A673 (cell line): Measurements from ENCODE around the gene MRPS22. TPM values are rescaled to one million over a fixed set of nuclear protein-coding genes. Genes with fewer than 3 reads are reported as not detected.

Experiments used
- BruUV-seq: library from RNA; stranded (reverse); fragments of 400-500 nt; replicated peaks from 2 replicates; lab custom pipeline; 2021; lab: Mats Ljungman, UMichigan
- CTCF ChIA-PET: fragments of 300-600 bp; sonication (Branson Sonifier 250); formaldehyde crosslinking; loops from one replicate; lab custom pipeline; 2022; ENCODE audit warnings: antibody characterized with exemption; lab: Charles Lee
- POLR2A ChIA-PET: fragments of 300-600 bp; sonication (Branson Sonifier 250); formaldehyde crosslinking; loops from one replicate; lab custom pipeline; 2022; ENCODE audit warnings: antibody characterized with exemption; ENCODE audit not compliant: low non-redundant PET; lab: Charles Lee
- DNase-seq: peaks from one replicate; pipeline ENCODE4 v3.0.0-alpha.2; 2015; ENCODE audit warnings: low spot score
- H3K27ac ChIP-seq: fragments of 200-600 bp; sonication (generic); 2 replicates; pipeline ENCODE4 v1.5.1; 2016; ENCODE audit warnings: mixed run types, low read depth, mild to moderate bottlenecking, mixed read lengths, antibody characterized with exemption, low read length; ENCODE audit not compliant: poor library complexity, severe bottlenecking
- H3K27me3 ChIP-seq: fragments of 200-600 bp; sonication (generic); replicated peaks from 2 replicates; pipeline ENCODE4 v1.6.1; 2017; ENCODE audit warnings: mixed run types, low read depth, mild to moderate bottlenecking, mixed read lengths, antibody characterized with exemption, low read length; ENCODE audit not compliant: insufficient read depth, poor library complexity
- H3K36me3 ChIP-seq: fragments of 200-600 bp; sonication (generic); 2 replicates; pipeline ENCODE4 v1.6.1; 2016; ENCODE audit warnings: mixed run types, mild to moderate bottlenecking, mixed read lengths, antibody characterized with exemption, low read length; ENCODE audit not compliant: insufficient read depth, poor library complexity, severe bottlenecking
- H3K4me1 ChIP-seq: fragments of 200-600 bp; sonication (generic); 2 replicates; pipeline ENCODE4 v1.6.1; 2017; ENCODE audit warnings: mixed run types, mild to moderate bottlenecking, mixed read lengths, antibody characterized with exemption, low read length; ENCODE audit not compliant: insufficient read depth, poor library complexity, severe bottlenecking
- H3K4me3 ChIP-seq: fragments of 200-600 bp; sonication (generic); 2 replicates; pipeline ENCODE4 v1.5.1; 2016; ENCODE audit warnings: low read depth, mixed run types, mild to moderate bottlenecking, mixed read lengths, low read length; ENCODE audit not compliant: poor library complexity, severe bottlenecking
- H3K9me3 ChIP-seq: fragments of 200-600 bp; sonication (generic); 2 replicates; pipeline ENCODE4 v1.6.1; 2016; ENCODE audit warnings: mixed run types, low read depth, mild to moderate bottlenecking, mixed read lengths, antibody characterized with exemption, low read length; ENCODE audit not compliant: poor library complexity, severe bottlenecking
- EZH2 ChIP-seq: fragments of 200-600 bp; sonication (generic); IDR thresholded peaks from 2 replicates; pipeline ENCODE4 v1.6.1; 2017; ENCODE audit warnings: borderline replicate concordance, low read depth, mild to moderate bottlenecking, mixed read lengths, antibody characterized with exemption, low read length; ENCODE audit not compliant: poor library complexity, severe bottlenecking
- intact Hi-C: fragments of 100-400 bp; cut with micrococcal nuclease; formaldehyde crosslinking; loops from one replicate; pipeline ENCODE4 v1.10.0; 2022; ENCODE audit not compliant: unreplicated experiment
- total RNA-seq: library from RNA; stranded (reverse); gene quantifications from 2 replicates; pipeline ENCODE4 v1.2.3, GENCODE V29; 2021
- TF ChIP-seq, protein P1 (sequence below): fragments of 300-800, 200-600 bp; sonication (generic); conservative IDR thresholded peaks from 2 replicates; pipeline ENCODE4 v1.5.1; 2017; ENCODE audit warnings: low read depth, mild to moderate bottlenecking, antibody characterized with exemption, low read length, moderate library complexity, mixed read lengths

Gene MRPS22
- total RNA-seq, 1 experiment from 2014 or later, result 61.9 TPM

DNA sequence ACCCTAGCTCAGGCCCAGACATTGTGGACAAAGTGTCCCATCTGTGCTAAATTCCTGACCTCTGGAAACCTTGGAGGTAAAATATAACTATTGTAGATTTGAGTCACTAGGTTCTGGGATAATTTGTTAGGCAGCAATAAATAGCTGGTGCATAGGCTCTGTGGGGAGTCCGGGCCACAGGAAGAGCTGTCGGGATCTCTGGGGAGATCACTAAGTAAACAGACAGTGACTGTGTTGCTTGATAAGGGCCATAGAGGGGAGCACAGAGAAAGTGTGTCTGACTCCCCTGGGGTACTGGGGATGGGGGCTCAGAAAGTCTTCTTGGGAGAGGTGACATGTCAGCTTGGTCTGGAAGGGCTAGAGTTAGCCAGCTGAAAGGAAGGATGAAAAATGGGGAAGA is 37.7 kb upstream of the MRPS22 start:
- BruUV-seq, result no TSS peak
- DNase-seq, result no peak
- no peak for TF ChIP-seq EZH2
- TF ChIP-seq, protein P1, sequence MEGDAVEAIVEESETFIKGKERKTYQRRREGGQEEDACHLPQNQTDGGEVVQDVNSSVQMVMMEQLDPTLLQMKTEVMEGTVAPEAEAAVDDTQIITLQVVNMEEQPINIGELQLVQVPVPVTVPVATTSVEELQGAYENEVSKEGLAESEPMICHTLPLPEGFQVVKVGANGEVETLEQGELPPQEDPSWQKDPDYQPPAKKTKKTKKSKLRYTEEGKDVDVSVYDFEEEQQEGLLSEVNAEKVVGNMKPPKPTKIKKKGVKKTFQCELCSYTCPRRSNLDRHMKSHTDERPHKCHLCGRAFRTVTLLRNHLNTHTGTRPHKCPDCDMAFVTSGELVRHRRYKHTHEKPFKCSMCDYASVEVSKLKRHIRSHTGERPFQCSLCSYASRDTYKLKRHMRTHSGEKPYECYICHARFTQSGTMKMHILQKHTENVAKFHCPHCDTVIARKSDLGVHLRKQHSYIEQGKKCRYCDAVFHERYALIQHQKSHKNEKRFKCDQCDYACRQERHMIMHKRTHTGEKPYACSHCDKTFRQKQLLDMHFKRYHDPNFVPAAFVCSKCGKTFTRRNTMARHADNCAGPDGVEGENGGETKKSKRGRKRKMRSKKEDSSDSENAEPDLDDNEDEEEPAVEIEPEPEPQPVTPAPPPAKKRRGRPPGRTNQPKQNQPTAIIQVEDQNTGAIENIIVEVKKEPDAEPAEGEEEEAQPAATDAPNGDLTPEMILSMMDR, result no peak
- no peaks in the 10 kb centered on the region for H3K36me3 ChIP-seq
- no peak overlapping the region for H3K4me3 ChIP-seq
- H3K9me3 ChIP-seq, result no peaks in the 10 kb centered on the region
- H3K4me1 ChIP-seq, result no peaks in the 10 kb centered on the region
- no peak overlapping the region for H3K27ac ChIP-seq
- ChIA-PET CTCF (no interaction called here), POLR2A (no interaction called here)
- no peaks in the 10 kb centered on the region for H3K27me3 ChIP-seq
- intact Hi-C loops, result no loop called here

DNA sequence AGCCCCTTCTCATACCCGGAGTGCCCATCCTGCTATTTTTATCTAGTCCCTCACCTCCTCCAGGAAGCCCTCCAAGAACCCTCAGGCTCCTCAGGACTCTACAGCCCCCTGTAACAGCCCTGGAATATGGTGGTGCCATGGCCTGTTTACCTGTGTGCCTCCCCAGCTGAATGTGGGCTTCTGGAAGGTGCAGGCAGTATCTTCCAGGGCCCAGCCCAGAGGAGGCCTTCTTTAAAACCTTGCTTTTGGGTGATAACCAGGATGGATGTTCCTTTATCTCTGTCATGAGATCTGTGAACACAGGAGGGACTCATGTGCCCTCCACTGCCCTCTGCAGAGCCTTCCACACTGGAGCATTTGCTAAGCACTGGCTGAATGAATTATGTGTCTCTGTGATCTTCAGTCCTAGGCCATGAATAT is 36.7 kb upstream of the MRPS22 start:
- intact Hi-C loops, result no loop called here
- Histone ChIP-seq H3K27ac (no peak overlapping the region), H3K36me3 (no peaks in the 10 kb centered on the region), H3K4me1 (no peaks in the 10 kb centered on the region), H3K9me3 (no peaks in the 10 kb centered on the region), H3K27me3 (no peaks in the 10 kb centered on the region), H3K4me3 (no peak overlapping the region)
- ChIA-PET POLR2A (no interaction called here), CTCF (no interaction called here)
- no peak for TF ChIP-seq EZH2
- TF ChIP-seq, protein P1, result no peak
- BruUV-seq, result no TSS peak
- no peak for DNase-seq

DNA sequence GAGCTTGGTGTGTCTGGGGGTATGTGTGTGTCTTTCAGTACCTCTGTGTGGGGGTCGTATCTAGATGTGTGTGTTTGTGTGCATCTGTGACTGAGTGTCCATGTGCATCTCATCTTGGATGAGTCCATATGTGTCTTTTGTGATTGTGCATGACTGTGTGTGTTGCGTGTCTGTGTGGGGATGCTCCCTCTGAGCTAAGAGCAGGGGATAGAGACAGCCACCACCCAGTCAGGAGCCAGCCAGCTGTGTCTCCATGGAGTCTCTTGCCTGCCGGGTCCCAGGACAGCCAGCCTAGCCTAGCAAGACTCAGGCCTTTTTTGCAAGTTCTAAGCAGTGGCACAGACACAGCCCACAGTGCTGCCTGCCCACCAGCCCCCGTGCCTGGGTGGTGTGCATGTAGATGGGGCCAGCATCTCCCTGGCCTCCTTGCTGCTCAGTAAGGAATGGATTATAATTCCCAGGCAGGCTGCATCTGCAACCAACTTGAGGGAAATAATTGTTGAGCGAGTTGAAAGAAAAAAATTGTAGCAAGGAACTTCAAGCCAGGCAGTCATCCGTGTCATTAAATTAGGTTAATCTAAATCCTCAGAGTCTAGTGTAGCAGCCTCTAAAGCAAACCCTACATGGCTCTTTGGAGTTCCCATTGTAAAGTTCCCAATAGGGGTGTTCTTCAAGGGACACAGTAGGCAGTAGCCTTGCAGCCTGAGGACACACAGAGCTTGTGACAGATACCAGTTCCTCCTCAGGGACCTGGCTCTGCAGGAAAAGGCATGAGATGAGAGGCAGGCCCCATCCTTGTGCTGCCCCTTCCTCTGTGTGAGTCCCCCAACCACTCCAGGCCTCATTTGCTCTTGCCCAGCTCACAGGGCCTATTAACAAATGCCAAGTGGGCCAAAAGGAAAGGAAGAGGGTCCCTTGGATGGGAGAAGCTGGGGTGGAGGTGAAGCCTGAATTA is 35.9 kb upstream of the MRPS22 start:
- TF ChIP-seq, protein P1, result no peak
- no peak for TF ChIP-seq EZH2
- Histone ChIP-seq H3K4me3 (no peak overlapping the region), H3K9me3 (no peaks in the 10 kb centered on the region), H3K4me1 (no peaks in the 10 kb centered on the region), H3K27ac (no peak overlapping the region), H3K36me3 (no peaks in the 10 kb centered on the region), H3K27me3 (no peaks in the 10 kb centered on the region)
- BruUV-seq, result no TSS peak
- intact Hi-C loops, result no loop called here
- DNase-seq, result peak; percentile 48
- POLR2A ChIA-PET, result no interaction called here
- CTCF ChIA-PET, result interaction anchor here (1.1 kb wide), 1 partner anchor 196 kb away, joined by 3 read pairs; no protein-coding TSS in a partner anchor
